Measurements from ENCODE around the gene MPEG1. TPM values are rescaled to one million over a fixed set of nuclear protein-coding genes. Genes with fewer than 3 reads are reported as not detected.

MPEG1 gene
- total and polyA plus RNA-seq, 9 of the 15 experiments (the other 6 are each of a cell fraction or from before 2014, with no cell fraction given) = 0.07 TPM; not detected in 8

GRCh38 chr11:59171508-59172322 is 41.0 kb downstream of the MPEG1 start, which contains the start of gene DTX4 (continued):
- no peak for TF ChIP-seq NEUROD1 (IDR thresholded peaks at IDR 0.05; ENCODE audit: borderline replicate concordance, low read depth, low read length, partially characterized antibody)
- no peak for TF ChIP-seq PHB2 (IDR thresholded peaks at IDR 0.05; ENCODE audit: low read depth)
- TF ChIP-seq MYC (IDR thresholded peaks at IDR 0.05; ENCODE audit: low read depth, low read length) = peak; percentile 51; the same call in 1 of the 2 replicates
- TF ChIP-seq MYC (CRISPR knock-in tag; IDR thresholded peaks at IDR 0.05; ENCODE audit: borderline replicate concordance, low read depth) = no peak
- TF ChIP-seq CHD4 (IDR thresholded peaks at IDR 0.05; ENCODE audit: insufficient read depth, insufficient replicate concordance, low read depth, low read length, poor library complexity, severe bottlenecking) = no peak
- TF ChIP-seq ARID1B (IDR thresholded peaks at IDR 0.05) = peak; percentile 52; the same call in 1 of the 2 replicates
- TF ChIP-seq EGR1 (conservative IDR thresholded peaks at IDR 0.05) = no peak
- TF ChIP-seq FOXP1 (CRISPR knock-in tag; IDR thresholded peaks at IDR 0.05) = 0 out of 2 replicates have a peak, but pooled peaks have one; percentile 29
- TF ChIP-seq E4F1 (CRISPR knock-in tag; IDR thresholded peaks at IDR 0.05; ENCODE audit: borderline replicate concordance) = no peak
- no peak for TF ChIP-seq ZNF707 (CRISPR knock-in tag; conservative IDR thresholded peaks at IDR 0.05)
- no peak for TF ChIP-seq ZNF668 (CRISPR knock-in tag; IDR thresholded peaks at IDR 0.05)
- TF ChIP-seq ZNF644 (tag; IDR thresholded peaks at IDR 0.05; ENCODE audit: low read depth) = no peak
- peak; percentile 82 for TF ChIP-seq DPF2 (IDR thresholded peaks at IDR 0.05)
- TF ChIP-seq E2F4 (CRISPR knock-in tag; IDR thresholded peaks at IDR 0.05; ENCODE audit: low read depth) = 0 out of 2 replicates have a peak, but pooled peaks have one; percentile 58
- TF ChIP-seq HMBOX1 (IDR thresholded peaks at IDR 0.05) = no peak
- TF ChIP-seq TRIM25 (IDR thresholded peaks at IDR 0.05; ENCODE audit: borderline replicate concordance) = no peak
